ENCODE data around the gene HOXB8.

Gene HOXB8

GRCh38 chr17:48567646-48568354 lies 47.3 kb downstream of the HOXB8 start:
- ATAC-seq (no peak), DNase-seq (no peak)

- no peak for DNase-seq
- no peak for ATAC-seq
Observed at GRCh38 chr17:48567209-48567608, 47.9 kb downstream of the HOXB8 start.

- no peak for ATAC-seq
- DNase-seq: no peak
Observed at GRCh38 chr17:48566717-48567116, 48.4 kb downstream of the HOXB8 start.

- ATAC-seq (no peak), DNase-seq (no peak)
Observed at GRCh38 chr17:48565925-48566710, 49.0 kb downstream of the HOXB8 start.

GRCh38 chr17:48565022-48565554 lies 50.0 kb downstream of the HOXB8 start:
- DNase-seq (no peak), ATAC-seq (no peak)

- no peak for ATAC-seq
- DNase-seq: no peak
Observed at GRCh38 chr17:48564188-48565021, 50.7 kb downstream of the HOXB8 start.

GRCh38 chr17:48563867-48564187 lies 51.3 kb downstream of the HOXB8 start:
- DNase-seq: no peak
- ATAC-seq: no peak

- DNase-seq: no peak
- ATAC-seq: no peak
Observed at GRCh38 chr17:48563385-48563838, 51.7 kb downstream of the HOXB8 start.

GRCh38 chr17:48562934-48563333 lies 52.2 kb downstream of the HOXB8 start:
- DNase-seq: no peak
- ATAC-seq: no peak

Data from stimulated activated naive CD8-positive, alpha-beta T cell treated with anti-CD3 and anti-CD28 coated beads, Interleukin-15, Interleukin-2, amounts not matched to agents 100 U/mL and 50 U/mL, for 24 hours (primary cell).